Stimulated activated CD4-positive, alpha-beta T cell treated with anti-CD3 and anti-CD28 coated beads, TNF-alpha, amount 100 ng/mL, for 4 hours (primary cell): ENCODE data around the gene G6PC2.
A peak's percentile ranks its signal among the peaks of the same experiment; 100 is the strongest.
"Not testable (repeated sequence)": the region's sequence is repeated elsewhere in the genome, so short reads cannot be mapped to it uniquely, and the experiment has no call there.

Experiments used
- DNase-seq, 3 experiments: peaks; one replicate each; pipeline ENCODE4 v3.0.0-alpha.2; 2020; ENCODE audit warnings: low read depth in 3 of 3

The G6PC2 gene

GRCh38 chr2:168901003-168901402 is at the start of gene G6PC2:
TSS of gene G6PC2 (plus strand) at chr2:168901291. CDS start at chr2:168901332, 41 bp downstream.
- DNase-seq, result no peak

GRCh38 chr2:168851674-168852320 is 49.3 kb upstream of the G6PC2 start:
- no peak for DNase-seq

GRCh38 chr2:168852481-168852880 is 48.6 kb upstream of the G6PC2 start:
- DNase-seq, result no peak

GRCh38 chr2:168853471-168853870 is 47.6 kb upstream of the G6PC2 start:
- no peak for DNase-seq

- no peak for DNase-seq
Observed at GRCh38 chr2:168854651-168855050, 46.4 kb upstream of the G6PC2 start.

- no peak for DNase-seq
Observed at GRCh38 chr2:168855601-168856000, 45.5 kb upstream of the G6PC2 start.

GRCh38 chr2:168858146-168858545 is 42.9 kb upstream of the G6PC2 start:
- no peak for DNase-seq

- not testable (repeated sequence) for DNase-seq
Observed at GRCh38 chr2:168867164-168867563, 33.9 kb upstream of the G6PC2 start.

GRCh38 chr2:168870369-168870768 is 30.7 kb upstream of the G6PC2 start:
- not testable (repeated sequence) for DNase-seq

GRCh38 chr2:168870824-168871223 is 30.3 kb upstream of the G6PC2 start:
- not testable (repeated sequence) for DNase-seq

- no peak for DNase-seq
Observed at GRCh38 chr2:168874368-168875054, 26.6 kb upstream of the G6PC2 start.

- DNase-seq, result not testable (repeated sequence)
Observed at GRCh38 chr2:168882163-168882562, 18.9 kb upstream of the G6PC2 start.

GRCh38 chr2:168884975-168885374 is 16.1 kb upstream of the G6PC2 start:
- DNase-seq, result no peak

GRCh38 chr2:168889635-168890005 is 11.5 kb upstream of the G6PC2 start:
- DNase-seq, result no peak

GRCh38 chr2:168890006-168890782 is 10.9 kb upstream of the G6PC2 start, which contains the start of gene SPC25:
TSS of gene SPC25 (minus strand) at chr2:168890430. CDS start at chr2:168889519, 911 bp downstream.
- DNase-seq, result peak; percentile 60 to 72 (median 66)

GRCh38 chr2:168892327-168892726 is 8.8 kb upstream of the G6PC2 start:
- DNase-seq, result no peak

GRCh38 chr2:168894101-168894500 is 7.0 kb upstream of the G6PC2 start:
- no peak for DNase-seq

GRCh38 chr2:168894720-168895119 is 6.4 kb upstream of the G6PC2 start:
- no peak for DNase-seq

GRCh38 chr2:168895771-168896170 is 5.3 kb upstream of the G6PC2 start:
- DNase-seq, result no peak

- no peak for DNase-seq
Observed at GRCh38 chr2:168896783-168897182, 4.3 kb upstream of the G6PC2 start.

GRCh38 chr2:168897449-168897848 is 3.6 kb upstream of the G6PC2 start:
- no peak for DNase-seq

- DNase-seq, result no peak
Observed at GRCh38 chr2:168903888-168904287, 2.8 kb downstream of the G6PC2 start.

- DNase-seq, result no peak
Observed at GRCh38 chr2:168904358-168904757, 3.3 kb downstream of the G6PC2 start.
